NCI-H82 (cell line): ENCODE data around the gene TK2.
"Not testable (repeated sequence)": the region's sequence is repeated elsewhere in the genome, so short reads cannot be mapped to it uniquely, and the experiment has no call there.

Experiments
- DNase-seq: peaks from one replicate; lab custom pipeline; 2025; lab: John Stamatoyannopoulos, UW

The TK2 gene

DNA sequence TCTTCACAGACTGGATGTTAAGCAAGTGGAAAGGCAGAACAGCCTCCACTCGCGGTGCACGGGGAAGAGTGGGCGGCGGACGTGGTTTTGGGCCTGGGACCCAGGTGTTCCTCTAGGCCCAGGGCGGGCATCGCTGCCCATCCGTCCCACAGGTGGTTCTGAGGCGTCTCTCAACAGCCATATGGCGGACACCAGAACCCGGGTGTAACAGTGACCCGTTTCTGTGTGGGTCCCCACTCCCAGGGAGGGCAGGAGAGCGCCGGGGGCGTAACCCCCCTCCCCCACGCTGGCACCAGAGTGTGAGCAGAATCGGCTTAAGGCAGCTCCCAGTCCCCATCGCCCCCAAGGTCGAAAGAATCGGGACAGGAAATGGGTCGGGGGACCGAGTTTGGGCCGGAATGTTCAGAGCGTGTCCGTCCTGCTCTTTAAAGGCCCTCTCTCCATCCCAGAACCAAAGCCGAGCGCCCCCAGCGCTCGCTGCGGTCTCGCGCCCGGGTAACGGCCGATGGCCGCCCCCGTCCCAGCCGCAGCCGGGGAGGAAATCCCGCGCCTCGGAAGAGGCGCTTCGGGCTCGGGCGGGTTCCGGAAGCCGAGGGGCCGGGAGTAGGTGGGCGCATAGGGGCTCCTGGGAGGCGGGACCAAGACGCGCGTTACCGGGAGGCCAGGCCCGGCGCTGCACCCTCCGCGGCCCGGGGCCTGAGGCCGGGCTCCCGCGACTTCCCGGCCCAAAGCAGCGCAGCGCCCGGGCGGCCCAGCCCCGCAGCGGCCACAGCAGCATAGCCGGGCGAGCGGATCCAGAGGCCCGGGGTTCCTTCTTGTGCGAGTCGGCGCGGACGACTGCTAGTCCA, at the start of gene TK2:
TSS of gene TK2 (minus strand) at position 839 of the 848 bp plus-strand sequence. CDS start at position 778, 61 bp downstream.
- DNase-seq = peak; percentile 74

DNA sequence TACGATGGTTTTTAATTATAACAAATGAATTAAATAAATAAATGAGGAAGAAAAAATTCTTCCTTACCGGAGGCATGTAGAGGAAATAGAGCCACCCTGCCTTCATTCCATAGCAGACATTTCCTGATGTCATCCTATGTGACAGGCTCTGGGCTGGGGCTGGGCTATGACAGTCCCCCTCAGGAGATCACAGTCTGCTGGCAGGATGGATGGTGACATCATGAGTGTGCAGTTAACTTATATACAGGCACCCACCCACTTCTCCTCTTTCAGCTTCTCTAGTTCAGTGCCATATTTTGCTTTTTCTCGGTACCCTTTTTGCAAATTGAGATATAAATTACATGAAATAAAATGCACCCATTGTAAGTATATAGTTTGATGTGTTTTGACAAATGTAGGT, 48.2 kb upstream of the TK2 start:
- DNase-seq = no peak

DNA sequence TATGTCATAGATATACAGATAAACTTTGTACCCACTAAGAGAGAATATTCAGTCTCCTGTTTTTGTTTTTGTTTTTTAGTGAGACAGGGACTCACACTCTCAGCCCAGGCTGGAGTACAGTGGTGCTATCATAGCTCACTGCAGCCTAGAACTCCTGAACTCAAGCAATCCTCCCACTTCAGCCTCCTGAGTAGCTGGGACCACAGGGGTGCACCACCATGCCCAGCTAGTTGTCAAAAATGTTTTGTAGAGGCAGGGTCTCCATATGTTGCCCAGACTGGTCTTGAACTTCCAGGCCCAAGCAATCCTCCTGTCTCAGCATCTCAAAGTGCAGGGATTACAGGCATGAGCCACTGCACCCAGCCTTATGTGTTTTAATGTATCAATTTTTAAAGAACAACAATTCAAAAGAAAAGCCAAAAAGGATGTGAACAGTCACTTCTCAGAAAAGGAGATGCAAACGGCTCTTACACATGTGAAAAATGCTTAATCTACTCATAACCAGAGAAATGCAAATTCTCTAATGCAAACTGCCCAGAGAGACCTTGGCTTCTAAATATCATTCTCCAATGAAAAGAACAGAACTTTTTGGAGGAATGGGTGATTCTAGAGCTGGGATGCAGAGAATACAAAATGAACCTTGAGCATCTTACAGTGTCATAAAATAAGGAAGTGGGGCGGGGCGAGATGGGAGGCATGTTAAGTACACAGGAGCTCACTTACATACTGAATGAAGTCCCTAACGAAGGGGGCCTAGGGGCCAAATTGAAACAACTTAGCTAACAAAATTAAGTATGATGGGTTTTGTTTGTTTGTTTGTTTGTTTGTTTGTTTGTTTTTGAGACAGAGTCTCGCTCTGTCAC, 47.3 kb upstream of the TK2 start:
- no peak for DNase-seq

DNA sequence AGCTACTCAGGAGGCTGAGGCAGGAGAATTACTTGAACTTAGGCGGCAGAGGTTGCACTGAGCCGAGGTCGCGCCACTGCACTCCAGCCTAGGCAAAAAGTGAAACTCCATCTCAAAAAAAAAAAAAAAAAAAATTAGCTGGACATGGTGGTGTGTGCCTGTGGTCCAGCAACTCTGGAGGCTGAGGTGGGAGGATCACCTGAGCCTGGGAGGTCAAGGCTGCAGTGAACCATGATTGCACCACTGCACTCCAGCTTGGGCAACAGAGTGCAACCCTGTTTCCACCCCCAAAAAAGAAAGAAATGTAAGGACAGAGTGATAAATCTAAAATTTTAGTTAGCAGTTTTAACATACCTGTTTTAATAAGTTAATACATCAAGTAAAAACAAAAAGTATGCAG, 46.6 kb upstream of the TK2 start:
- DNase-seq = not testable (repeated sequence)

DNA sequence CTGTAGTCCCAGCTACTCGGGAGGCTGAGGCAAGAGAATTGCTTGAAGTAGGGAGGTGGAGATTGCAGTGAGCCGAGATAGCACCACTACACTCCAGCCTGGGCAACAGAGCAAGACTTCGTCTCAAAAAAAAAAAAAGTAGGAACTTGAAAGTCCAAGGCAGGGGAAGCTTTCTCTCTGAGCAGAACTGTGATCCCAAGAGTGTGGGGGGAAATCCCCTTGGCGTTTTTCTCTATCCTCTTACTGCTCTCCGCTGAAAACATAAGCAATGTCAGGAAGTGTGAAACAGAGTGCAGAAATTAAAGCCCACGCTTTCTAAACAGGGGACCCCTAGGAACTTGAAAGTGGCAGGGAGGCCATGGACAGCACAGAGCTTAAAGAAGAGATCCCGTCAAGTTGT, 44.8 kb upstream of the TK2 start:
- DNase-seq = no peak

DNA sequence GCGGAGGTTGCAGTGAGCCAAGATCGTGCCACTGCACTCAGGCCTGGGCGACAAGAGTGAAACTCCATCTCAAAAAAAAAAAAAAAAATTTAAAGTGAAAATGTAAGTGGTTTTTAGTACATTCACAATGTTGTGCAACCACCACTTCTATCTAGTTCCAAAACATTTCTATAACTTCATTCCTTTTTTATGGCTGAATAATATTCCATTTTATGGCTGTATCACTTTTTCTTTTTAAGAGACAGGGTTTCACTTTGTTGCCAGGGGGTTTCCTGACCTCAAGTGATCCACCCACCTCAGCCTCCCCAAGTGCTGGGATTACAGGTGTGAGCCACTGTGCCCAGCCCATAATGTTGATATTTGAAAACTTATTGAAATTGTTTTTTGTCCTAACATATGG, 42.9 kb upstream of the TK2 start:
- DNase-seq = no peak

DNA sequence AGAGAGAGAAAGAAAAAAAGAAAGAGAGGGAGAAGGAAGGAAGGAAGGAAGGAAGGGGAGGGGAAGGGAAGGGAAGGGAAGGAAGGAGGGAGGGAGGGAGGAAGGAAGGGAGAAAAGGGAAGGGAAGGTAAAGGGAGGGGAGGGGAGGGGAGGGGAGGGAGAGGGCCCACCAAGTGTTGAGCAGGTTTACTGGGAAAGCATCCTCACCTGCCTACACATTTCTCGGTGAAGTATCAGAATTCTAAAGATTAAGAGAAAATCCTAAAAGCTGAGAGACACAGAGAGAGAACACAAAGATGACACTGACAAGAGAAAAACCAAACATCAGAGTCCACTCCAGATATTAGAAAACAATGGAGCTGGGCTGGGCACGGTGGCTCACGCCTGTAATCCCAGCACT, 42.3 kb upstream of the TK2 start:
- no peak for DNase-seq

DNA sequence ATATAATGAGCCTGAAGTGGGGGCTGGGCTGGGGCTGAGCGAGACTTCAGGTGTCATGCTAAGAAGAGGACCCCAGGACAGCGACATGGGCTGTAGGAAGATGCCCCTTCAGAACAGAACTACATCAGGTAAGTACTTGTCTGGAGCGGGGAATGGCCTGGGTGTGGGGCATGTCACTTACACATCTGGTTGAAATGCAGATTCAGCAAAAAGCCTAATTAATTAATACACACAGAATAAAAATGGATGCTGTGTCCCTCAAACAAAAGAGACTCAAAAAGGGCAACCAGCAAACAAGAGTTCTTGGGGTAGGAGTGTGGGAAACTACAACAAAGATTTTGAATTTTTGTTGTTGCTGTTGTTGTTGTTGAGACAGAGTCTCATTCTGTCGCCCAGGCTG, 41.1 kb upstream of the TK2 start:
- DNase-seq = no peak

DNA sequence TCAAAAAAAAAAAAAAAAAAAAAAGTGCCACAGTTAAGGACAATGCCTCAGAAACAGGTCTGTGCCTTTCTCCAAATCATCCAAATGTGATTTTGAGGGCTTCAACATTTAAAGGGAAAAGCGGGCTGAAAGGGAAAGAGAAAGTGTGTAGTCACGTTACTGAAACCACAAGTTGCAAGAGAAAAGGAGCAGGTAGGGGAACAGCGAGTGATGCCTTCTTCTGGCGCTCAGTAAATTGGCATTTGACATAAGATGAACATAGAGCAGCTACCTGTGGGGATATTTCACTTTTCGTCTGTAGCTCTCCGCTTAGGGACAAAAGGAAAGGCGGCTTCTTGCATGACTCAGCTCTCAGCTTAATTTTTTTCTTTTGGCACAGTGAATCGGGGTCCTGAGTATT, 40.4 kb upstream of the TK2 start:
- no peak for DNase-seq

DNA sequence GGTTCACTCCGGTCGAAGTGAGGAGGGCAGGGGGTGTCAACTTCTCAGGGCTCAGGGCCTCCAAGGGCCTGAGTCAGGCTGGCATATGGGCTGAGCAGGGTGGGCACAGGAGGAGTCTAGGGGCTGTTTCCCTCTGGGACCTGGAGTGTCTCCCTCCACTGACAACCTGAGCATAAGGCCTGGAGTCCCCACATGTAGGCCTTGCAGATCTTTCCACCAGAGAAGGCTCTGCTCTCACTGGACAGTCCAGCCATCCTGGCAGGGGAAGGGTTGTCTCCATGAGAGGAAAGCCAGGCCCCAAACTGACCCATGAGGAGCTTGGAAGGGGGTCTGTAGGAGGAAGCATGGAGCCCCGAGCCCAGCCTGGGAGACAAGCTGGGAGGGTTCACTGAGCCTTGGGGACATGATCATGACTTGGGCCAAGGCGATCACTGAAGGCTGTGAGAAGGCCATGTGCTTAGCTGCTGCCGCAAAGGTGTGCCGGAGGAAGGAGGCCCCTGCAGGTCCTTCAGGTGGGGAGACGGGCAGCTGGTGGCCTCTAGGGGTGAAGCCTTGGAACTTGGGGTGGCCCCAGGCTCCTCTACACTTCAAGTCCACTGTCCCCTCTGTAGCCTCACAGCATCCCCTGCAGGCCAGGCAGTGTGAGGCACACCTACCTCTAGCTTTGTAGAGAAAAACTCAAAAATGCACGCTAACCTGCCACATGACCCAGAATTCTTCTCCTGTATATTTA, 39.2 kb upstream of the TK2 start:
- no peak for DNase-seq

DNA sequence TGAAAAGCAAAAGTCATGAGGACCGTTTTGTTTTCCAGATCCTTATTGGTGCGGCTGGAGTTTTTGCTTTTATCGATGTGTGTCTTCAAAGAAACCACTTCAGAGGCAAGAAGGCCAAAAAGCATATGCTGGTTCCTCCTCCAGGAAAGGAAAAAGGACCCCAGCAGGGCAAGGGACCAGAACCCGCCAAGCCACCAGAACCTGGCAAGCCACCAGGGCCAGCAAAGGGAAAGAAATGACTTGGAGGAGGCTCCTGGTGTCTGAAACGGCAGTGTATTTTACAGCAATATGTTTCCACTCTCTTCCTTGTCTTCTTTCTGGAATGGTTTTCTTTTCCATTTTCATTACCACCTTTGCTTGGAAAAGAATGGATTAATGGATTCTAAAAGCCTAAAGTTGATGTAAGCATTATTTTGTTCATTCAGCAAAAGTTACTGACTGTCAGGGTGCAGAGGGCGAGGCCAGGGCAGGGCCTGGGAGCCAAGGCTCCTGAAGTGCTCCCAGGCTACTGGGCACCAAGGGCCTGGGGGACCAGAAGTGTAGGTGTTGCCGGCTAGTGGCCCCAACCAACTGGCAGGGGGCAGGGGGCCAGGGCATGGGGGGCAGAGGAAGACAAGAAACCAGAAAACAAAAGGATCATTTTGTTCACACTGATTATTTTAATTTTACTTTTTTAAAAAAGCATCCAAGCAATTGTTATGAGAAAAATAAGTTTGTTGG, 38.1 kb upstream of the TK2 start:
- DNase-seq = no peak

DNA sequence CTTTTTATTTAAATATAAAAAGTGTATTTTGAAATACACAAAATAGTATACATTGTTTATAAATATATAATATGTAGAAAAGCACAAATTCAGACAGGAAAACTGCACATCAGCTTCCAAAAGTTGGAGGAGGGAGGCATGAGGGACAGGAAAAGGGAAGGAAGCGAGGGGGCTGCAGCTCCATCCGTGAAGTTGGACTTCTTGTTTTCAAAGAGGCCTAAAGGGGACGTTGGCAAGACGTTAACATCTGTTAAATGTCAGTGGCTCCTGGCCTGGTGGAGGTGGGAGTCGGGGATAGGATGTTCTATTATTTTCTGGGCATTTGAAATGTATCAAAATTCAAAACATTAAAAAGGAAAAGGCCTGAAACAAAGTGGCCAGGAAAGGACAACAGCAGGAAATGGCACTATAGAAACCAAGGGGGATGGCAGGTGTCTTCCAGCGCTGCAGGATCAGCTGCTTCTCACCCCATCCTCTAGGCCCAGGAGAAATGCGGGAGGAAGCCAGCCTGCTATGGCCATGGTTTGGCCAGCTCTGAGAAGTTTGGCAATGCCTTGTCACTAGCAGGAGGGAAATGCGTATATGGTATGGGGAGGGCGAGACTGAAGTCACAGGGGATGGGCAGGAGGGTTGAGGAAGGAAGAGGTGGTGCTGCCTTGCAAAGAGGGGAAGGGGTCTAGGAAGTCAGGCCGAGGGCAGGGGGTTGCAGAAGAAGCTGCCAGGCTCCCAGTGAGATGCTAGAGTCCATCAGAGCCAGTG, 35.7 kb upstream of the TK2 start:
- no peak for DNase-seq

DNA sequence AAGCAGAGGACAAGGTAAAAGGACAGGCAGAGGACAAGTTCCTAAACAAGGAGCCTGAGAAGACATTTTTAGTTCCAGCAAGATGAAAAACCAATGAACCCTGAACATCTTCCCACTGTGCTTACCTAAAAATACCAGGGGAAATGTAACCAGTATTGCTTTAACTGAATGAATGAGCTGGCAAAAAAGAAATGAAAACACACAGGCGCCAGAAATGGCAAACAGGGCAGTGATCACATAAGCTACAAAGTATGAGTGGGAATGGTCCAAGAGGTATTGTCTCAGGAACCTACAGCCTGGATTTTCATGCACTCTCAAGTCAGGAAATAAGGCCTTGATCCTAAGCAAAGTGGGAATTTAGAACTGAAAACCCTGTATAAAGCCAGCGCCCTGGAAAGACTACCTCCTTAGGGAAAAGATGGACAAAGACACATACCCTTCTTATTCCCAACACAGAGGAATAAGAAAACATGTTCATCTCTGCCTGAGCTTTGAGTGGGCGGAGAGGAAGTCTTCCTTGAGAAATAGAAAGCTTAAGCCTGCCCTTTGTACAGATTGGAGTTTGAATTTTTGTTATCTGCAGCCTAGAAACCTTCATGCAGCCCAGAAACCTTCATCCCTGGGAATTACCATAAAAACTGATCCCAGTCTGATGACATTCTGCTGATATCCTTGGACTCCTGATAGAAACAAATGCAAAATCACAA, 31.5 kb upstream of the TK2 start:
- DNase-seq = no peak

DNA sequence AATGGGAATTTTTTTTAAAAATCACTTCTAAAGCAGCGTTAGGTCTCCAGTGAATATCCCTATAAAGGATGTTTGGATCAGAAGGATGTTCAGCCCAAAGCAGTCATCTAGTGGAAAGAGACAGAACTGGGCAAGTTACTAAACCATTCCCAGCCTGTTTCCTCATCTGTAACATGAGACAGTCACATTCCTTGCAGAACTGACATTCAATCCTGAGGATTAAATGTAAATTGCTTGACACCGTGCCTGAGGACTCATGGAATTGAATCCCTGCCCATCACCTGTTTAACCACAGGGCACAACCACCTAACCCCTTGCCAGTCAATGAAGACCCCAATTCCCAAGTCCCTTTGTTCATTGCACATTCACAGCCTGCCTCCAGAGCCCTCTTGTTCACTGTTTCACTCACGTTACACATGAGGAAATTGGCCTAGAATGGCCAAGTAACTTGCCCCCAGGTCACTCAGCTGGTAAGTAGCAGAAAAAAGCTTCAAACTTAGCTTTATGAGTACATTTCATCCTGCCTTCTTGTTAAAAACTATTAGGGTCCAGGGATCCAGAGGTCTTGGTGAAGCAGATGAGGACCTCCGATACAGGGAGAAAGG, 30.8 kb upstream of the TK2 start:
- peak; percentile 30 for DNase-seq

DNA sequence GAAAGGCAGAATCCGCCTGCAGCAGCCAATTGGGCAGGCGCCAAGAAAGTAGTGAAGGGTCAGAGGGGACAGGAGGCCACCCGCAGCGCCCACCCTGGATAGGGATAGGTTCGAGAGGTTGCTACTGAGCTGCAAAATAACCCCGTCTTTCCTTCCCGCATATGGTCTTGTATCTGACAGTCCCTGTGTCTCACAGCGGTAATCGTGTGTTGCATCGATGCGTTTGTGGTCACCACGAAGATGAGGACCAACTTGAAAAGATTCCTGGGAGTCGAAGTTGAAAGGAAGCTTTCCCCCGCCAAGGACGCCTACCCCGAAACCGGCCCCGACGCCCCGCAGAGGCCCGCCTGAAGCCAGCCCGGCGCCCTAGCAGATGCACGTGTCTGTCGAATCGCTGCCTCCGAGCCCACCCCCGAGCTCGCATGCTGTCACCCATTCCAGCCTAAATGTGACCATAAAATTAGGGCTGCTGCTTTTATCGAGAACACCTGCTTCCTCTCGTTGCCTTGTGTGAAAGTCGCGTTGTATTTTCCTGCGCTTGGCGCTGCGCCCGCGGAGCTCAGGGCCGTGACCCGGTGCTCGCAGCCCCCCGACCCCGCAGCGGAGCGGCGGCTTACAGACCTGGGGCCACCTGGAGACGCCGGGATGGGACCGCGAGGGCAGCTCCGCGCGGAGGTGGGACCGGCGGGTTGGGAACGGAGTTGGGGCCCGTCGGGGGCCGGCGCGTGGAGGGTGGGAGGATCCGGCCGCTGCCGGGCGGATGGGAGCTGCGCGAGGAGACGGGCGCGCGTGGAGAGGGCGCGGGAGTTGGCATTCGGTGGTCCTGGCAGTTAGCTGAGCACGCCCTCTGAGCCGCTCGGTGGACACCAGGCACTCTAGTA, 29.0 kb upstream of the TK2 start, which contains the start of gene CMTM2:
TSS of gene CMTM2 (plus strand) at position 813 of the 881 bp plus-strand sequence. CDS start 145 bp downstream, outside the sequence.
- DNase-seq = no peak

DNA sequence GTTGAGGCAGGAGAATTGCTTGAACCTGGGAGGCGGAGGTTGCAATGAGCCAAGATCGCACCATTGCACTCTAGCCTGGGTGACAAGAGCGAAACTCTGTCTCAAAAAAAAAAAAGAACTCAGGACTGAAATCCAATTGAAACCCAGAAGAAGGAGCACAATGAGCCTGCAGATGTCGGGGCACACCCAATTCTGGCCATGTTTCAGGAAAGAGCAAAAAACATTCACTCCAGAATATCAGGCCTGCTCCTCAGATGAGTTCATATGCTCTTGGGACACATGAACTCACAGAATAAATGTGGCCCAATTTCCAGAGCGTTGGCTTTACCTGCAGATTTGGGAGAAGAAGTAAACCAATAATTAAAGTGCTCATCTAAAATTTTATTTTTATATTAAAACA, 26.4 kb upstream of the TK2 start:
- DNase-seq = no peak

DNA sequence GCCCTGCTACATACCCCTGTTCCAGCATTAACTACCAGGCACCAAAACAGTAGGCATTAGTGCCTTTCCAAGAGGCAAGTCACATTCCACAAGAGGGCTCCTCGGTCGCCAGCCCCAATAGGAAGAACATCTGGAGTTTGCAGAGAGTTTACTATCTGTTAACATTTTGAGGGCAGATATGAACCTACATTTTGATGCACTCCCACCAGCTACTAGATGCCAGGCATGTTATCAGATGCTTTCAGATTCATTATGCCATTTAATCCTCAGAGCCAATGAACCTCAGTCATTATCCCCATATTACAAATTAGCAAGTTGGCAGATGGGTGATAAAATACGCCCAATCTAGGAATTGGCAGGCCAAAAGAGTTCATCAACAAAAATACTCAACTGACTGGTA, 25.1 kb upstream of the TK2 start:
- no peak for DNase-seq

DNA sequence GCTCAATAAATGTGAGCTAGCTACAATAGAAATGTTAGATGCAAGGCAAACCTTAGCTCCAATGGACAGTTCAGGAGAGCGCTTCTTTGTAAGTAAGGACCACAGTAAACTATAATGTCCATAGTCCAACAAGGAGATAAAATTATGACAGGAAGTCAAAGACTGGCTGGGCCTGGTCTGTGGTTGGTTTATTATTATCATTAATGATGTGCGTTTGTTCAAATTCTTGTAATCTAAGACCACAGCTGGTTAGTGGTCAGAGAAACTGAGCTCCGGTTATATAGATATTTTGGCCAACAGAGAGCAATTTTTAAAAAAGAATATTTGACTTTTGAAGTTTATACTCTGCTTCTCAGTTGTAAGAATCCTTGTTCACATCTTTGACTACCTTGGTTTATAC, 24.6 kb upstream of the TK2 start:
- DNase-seq = no peak

DNA sequence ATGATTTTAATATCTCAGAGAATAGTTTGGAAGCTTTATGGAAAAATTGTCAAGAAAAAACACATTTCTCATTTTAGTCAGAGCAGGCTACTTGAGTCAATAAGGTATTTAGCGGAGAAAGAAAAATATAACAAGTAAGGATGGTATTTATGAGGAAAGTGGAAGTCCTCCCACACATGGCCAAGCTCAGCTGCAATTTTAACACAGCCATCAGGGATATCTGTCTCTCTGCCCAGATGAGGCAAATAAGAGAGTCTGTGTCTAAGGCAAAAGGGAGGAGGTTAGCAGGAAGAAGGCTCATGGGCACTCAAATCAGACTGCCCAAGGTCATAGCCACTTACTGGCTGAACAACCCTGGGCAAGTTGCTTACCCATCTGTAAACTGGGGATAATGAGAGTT, 24.2 kb upstream of the TK2 start:
- DNase-seq = no peak
